Transverse colon (tissue), 4 donors: ENCODE measurements around the gene ADCY1. TPM values are rescaled to one million over a fixed set of nuclear protein-coding genes. Genes with fewer than 3 reads are reported as not detected.
"Not testable (repeated sequence)": the region's sequence is repeated elsewhere in the genome, so short reads cannot be mapped to it uniquely, and the experiment has no call there.

Experiments used
- DNase-seq: peaks from one replicate; pipeline ENCODE4 v3.0.0-alpha.2; 2019
- H3K27ac ChIP-seq, 4 donors: fragments of 200-600 bp; sonication (generic); 2 replicates each; pipeline ENCODE4 v1.5.1; 2016 to 2018; ENCODE audit warnings: inconsistent platforms in 4 of 4
- H3K27me3 ChIP-seq: fragments of 200-600 bp; sonication (generic); 2 replicates; pipeline ENCODE4 v1.5.1; 2017; ENCODE audit warnings: inconsistent platforms
- H3K36me3 ChIP-seq, 4 donors: fragments of 200-600 bp; sonication (generic); 2 replicates each; pipeline ENCODE4 v1.5.1; 2017 to 2019; ENCODE audit warnings: inconsistent platforms in 4 of 4
- H3K4me1 ChIP-seq, 4 donors: fragments of 200-600 bp; sonication (generic); 2 replicates each; pipeline ENCODE4 v1.5.1; 2017 to 2020; ENCODE audit warnings: inconsistent platforms in 4 of 4
- H3K4me3 ChIP-seq, 4 donors: fragments of 200-600 bp; sonication (generic); 1 replicate in 1 of 4; 2 replicates in 3 of 4; pipeline versions ENCODE4 v1.5.1 to v1.6.1; 2017 to 2019; ENCODE audit warnings: inconsistent platforms in 4 of 4
- H3K9me3 ChIP-seq, 2 donors: fragments of 200-600 bp; sonication (generic); 2 replicates each; pipeline ENCODE4 v1.5.1; 2017 to 2019; ENCODE audit warnings: inconsistent platforms in 2 of 2
- POLR2A ChIP-seq: fragments of 450-650 bp; IDR thresholded peaks from one replicate; pipeline ENCODE4 v1.6.1; 2016; ENCODE audit warnings: antibody characterized with exemption, mild to moderate bottlenecking, moderate library complexity
- POLR2AphosphoS5 ChIP-seq, 3 donors: sonication (generic); formaldehyde crosslinking; IDR thresholded peaks; one replicate each; pipeline ENCODE4 v1.6.1; 2016; ENCODE audit warnings: antibody characterized with exemption in 3 of 3
- WGBS, 2 donors: methylation state at CpG; one replicate each; pipeline ENCODE4 v1.1.5; 2018; ENCODE audit warnings: low coverage in 1 of 2; 5-methylcytosine and 5-hydroxymethylcytosine counted together
- in situ Hi-C, 4 donors: fragments of 200-750 bp; cut with MboI; loops; one replicate each; pipeline versions ENCODE4 v1.15.0 to v1.15.1; 2017; ENCODE audit warnings: low sequenced_read_pairs in 3 of 4, low pct_ligation_motif_present in 1 of 4, low pct_unique_long_range_greater_than_20kb in 1 of 4
- intact Hi-C: fragments of 100-400 bp; cut with DNase I; formaldehyde crosslinking; loops from one replicate; pipeline ENCODE4 v1.15.1; 2023; ENCODE audit warnings: low total_unique reads
- total RNA-seq, 4 donors: library from RNA; depleted of rRNA; stranded (reverse); fragments of >200 nt; gene quantifications; one replicate each; pipeline ENCODE4 v1.1.0, GENCODE V29; 2016
- TF ChIP-seq, protein P1 (sequence below), 5 experiments: fragments of 200-600 bp in 3 of 5; fragments of 450-650 bp in 2 of 5; sonication (generic) in 3 of 5; IDR thresholded peaks; 1 replicate in 2 of 5; 2 replicates in 3 of 5; pipeline ENCODE4 v1.5.1; 2016 to 2017; ENCODE audit warnings: antibody characterized with exemption in 5 of 5, inconsistent platforms in 3 of 5, mild to moderate bottlenecking in 2 of 5, moderate library complexity in 1 of 5

Gene ADCY1
- total RNA-seq, 4 donors from 2014 or later = 0.16 to 0.41 TPM; not detected in 2

DNA sequence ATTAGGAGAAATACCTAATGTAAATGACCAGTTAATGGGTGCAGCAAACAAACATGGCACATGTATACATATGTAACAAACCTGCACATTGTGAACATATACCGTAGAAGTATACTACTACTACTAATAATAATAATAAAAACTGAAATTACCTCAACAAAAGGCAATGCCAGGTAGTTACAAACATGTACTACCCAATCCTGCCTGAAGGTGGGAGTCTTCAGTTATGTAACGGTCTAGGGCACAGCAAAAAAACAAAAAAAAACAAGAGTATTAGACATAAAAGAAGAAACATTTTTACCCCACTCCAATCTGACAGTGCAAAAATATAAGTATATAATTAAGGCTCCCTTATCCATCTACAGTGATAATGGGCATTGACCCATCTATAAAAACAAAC, 182.6 kb downstream of the ADCY1 start:
- H3K27me3 ChIP-seq, DNase-seq, H3K4me1 ChIP-seq, H3K9me3 ChIP-seq, intact Hi-C loops, H3K36me3 ChIP-seq, H3K4me3 ChIP-seq, in situ Hi-C loops, H3K27ac ChIP-seq: not testable (repeated sequence)
- WGBS, 2 donors = 64 to 100% methylated on average over 1 to 2 of the region's 2 CpGs
- TF ChIP-seq, protein P1, sequence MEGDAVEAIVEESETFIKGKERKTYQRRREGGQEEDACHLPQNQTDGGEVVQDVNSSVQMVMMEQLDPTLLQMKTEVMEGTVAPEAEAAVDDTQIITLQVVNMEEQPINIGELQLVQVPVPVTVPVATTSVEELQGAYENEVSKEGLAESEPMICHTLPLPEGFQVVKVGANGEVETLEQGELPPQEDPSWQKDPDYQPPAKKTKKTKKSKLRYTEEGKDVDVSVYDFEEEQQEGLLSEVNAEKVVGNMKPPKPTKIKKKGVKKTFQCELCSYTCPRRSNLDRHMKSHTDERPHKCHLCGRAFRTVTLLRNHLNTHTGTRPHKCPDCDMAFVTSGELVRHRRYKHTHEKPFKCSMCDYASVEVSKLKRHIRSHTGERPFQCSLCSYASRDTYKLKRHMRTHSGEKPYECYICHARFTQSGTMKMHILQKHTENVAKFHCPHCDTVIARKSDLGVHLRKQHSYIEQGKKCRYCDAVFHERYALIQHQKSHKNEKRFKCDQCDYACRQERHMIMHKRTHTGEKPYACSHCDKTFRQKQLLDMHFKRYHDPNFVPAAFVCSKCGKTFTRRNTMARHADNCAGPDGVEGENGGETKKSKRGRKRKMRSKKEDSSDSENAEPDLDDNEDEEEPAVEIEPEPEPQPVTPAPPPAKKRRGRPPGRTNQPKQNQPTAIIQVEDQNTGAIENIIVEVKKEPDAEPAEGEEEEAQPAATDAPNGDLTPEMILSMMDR (IDR thresholded peaks at IDR 0.05) = peak in 3 of 5 experiments; percentile 12 to 22 (median 14)

DNA sequence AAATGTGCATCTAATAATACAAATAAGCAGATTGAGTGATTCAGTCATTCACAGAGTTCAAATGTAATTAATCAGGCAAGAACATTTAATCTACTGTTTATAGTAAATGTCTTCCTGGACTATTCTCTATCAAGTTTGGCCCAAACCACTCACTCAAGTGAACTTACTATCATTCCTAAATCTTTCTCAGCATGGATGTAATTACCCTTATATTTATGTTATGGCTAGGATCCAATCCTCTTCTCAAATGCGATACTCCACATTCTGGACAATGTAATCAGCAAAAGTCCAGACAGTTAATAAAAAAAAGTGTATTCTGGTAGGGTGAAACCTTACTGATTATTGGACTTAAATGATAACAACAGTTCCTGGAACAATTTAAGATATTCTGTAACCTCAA, 185.3 kb downstream of the ADCY1 start:
- DNase-seq, in situ Hi-C loops, intact Hi-C loops, H3K4me3 ChIP-seq, H3K27me3 ChIP-seq, H3K9me3 ChIP-seq, H3K36me3 ChIP-seq, H3K4me1 ChIP-seq, H3K27ac ChIP-seq: not testable (repeated sequence)
- 73 to 86% methylated on average over 1 of the region's 1 CpG for WGBS, 2 donors

DNA sequence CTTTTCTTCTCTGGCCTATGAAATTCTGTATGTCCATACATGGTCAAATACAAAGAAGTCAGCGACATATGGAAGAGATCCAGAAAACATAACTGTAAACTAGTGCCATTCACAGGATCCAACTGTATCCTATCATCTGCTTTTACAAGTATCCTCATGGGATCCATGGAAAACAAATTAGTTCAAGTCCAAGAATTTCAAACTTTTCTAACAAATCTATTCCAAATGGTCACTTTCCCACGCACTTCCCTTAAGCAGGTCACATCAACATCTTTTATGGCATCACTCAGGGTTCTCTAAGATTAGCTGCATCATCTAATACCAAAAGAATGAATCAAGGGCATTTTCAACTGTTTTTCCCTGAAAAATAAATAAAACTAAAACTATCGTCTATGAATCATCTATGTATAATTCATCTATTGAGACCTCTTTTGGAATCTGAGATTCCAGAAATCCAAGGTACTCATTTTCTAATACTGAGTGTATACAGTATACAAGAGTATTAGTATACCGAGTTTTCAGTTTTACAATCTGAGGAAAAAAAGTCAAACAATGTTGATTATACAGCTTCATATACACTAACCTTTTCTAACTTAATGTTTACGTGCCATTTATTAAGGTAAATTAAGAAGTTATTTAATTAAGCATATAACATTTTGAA, 187.5 kb downstream of the ADCY1 start:
- not testable (repeated sequence) for H3K4me1 ChIP-seq
- peak overlapping the region in 2 of 4 donors; percentile 51 to 55 for H3K27ac ChIP-seq
- 75 to 84% methylated on average over 5 of the region's 5 CpGs for WGBS, 2 donors

DNA sequence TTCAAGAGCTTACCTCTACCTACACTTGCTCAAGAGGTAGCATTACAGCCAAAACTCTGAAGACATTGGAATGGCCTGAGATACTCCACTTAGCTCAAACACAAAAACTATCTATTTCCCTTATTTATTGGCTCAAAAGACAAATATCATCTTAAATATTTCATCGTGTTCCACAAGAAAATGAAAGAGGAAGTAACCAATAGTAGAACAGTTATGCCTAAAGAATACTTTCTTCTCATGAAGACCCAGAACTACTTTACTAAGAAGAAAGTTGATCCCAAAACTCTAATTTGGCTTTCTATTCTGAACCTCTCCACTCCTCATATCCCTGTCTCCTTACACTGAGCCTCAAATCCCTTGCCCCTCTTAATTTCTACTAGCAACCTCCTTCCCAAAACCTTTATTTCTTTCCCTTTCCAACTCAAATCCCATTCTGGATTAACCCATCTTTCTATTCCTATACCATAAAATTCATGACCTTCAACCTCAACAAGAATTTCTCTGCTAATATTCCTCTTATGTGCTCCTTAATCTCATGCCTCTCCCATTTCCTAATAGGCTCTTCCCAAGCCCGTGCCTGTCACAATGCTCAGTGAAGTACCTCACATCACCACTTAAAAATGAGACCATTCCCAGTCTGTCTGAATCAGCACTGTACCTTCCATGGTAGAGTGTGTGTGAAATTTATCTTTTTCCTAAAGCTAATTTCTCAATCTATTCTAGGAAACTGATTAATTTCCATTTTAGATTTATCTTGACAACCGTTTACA, 188.2 kb downstream of the ADCY1 start:
- DNase-seq, H3K4me3 ChIP-seq, in situ Hi-C loops, H3K9me3 ChIP-seq, H3K36me3 ChIP-seq, intact Hi-C loops, H3K27me3 ChIP-seq, H3K4me1 ChIP-seq: not testable (repeated sequence)
- WGBS, 2 donors = 62 to 63% methylated on average over 2 to 3 of the region's 3 CpGs
- peak overlapping the region in 3 of 4 donors; percentile 21 to 55 (median 51) for H3K27ac ChIP-seq

More for the DNA sequence above, 187.5 kb downstream of the ADCY1 start:
- intact Hi-C loops, in situ Hi-C loops, H3K36me3 ChIP-seq, DNase-seq, H3K4me3 ChIP-seq, H3K9me3 ChIP-seq, H3K27me3 ChIP-seq: not testable (repeated sequence)

DNA sequence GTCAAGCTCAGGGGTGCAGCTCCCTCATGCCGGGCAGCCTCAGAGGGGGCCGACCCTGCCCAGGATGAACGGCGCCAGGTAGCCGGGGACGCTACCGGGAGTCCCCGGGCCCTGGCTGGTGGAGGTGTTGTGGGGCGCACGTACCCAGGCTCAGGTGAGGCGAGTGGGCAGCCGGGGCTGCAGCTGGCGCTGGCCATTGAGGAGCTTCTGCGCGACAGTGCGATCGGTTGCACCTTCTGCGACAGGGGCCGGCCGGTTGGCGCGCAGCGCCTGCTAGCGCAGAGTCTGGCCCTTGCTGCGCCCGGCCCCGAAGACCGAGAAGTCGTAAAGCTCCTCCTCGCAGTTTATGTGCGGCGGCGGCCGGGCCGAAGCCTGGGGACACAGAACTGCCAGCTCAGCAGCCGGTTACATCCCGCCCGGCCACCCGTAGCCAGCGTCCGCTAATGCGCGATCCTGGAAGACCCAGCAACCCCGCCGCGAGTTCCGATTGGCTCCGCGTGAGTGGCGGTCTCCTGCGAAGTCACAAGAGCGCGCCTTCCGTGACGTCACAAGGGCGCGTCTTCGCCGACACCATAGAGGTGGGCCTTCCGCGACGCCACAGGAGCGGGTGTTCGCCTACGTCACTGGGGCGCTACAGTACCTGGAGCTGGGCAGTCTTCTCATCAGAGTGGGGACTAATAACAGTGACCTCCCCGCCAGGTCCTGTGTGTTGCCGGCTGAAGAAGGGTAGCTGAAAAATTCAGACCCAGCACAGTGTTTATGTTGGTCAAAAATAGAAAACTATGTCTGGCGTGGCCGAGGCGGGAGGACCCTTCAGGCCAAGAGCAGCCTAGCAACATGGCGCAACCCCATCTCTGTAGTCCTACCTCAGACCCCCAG, 194.6 kb downstream of the ADCY1 start:
- intact Hi-C loops, in situ Hi-C loops, H3K9me3 ChIP-seq, H3K27me3 ChIP-seq, H3K36me3 ChIP-seq: not testable (repeated sequence)
- peak; percentile 82 to 89 (median 89) for TF ChIP-seq POLR2AphosphoS5 (IDR thresholded peaks at IDR 0.05)
- TF ChIP-seq, protein P1 (IDR thresholded peaks at IDR 0.05) = peak in 3 of 5 experiments; percentile 11 to 43 (median 28)
- peak; percentile 82 for TF ChIP-seq POLR2A
- H3K4me1 ChIP-seq = peaks cover 3 to 15% (median 6%) of the 10 kb centered on the region in 4 donors
- H3K27ac ChIP-seq = peak overlapping the region; percentile 90 to 96 (median 92)
- 1% methylated on average over 52 of the region's 72 CpGs; no CpG with 5 or more reads in 1 of the 2 donors for whole genome bisulfite sequencing, 2 donors
- DNase-seq = peak; percentile 99
- peak overlapping the region; percentile 66 to 97 (median 82) for H3K4me3 ChIP-seq

DNA sequence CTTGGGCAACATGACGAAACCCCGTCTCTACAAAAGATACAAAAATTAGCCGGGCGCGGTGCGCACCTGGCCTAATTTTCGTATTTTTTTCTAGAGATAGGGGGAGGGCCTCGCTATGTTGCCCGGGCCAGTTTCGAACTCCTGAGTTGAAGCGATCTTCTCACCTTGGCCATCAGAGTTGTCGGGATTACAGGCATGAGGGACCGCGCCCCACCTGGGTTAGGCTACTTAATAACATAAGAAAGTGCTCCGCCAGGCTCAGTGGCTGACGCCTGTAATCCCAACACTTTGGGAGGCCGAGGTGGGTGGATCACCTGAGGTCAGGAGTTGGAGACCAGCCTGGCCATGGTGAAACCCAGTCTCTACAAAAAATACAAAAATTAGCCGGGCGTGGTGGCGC, 195.5 kb downstream of the ADCY1 start:
- intact Hi-C loops, H3K27me3 ChIP-seq, in situ Hi-C loops, H3K9me3 ChIP-seq, DNase-seq, H3K36me3 ChIP-seq: not testable (repeated sequence)
- peak overlapping the region; percentile 90 to 96 (median 92) for H3K27ac ChIP-seq
- H3K4me1 ChIP-seq = peaks cover 3 to 15% (median 6%) of the 10 kb centered on the region in 4 donors
- peak overlapping the region in 3 of 4 donors; percentile 66 to 97 (median 75) for H3K4me3 ChIP-seq
- 94% methylated on average over 20 of the region's 20 CpGs; no CpG with 5 or more reads in 1 of the 2 donors for WGBS, 2 donors
